ENCODE data around the gene MARCHF5. TPM values are rescaled to one million over a fixed set of nuclear protein-coding genes. Genes with fewer than 3 reads are reported as not detected.

Gene MARCHF5
- total and polyA plus RNA-seq, 2 of the 8 experiments (the other 6 are each of a cell fraction or from before 2014, with no cell fraction given): 8.7 to 26.8 TPM

- TF ChIP-seq MAX (IDR thresholded peaks at IDR 0.05): no peak
- TF ChIP-seq TAF1 (IDR thresholded peaks at IDR 0.05; ENCODE audit: low read depth, low read length): no peak
These were observed 94.9 kb downstream of the MARCHF5 start (continued) for GRCh38 chr10:92385831-92386230.

Data from H1 (cell line).